ENCODE results near the gene ACKR2.

The ACKR2 gene

DNA sequence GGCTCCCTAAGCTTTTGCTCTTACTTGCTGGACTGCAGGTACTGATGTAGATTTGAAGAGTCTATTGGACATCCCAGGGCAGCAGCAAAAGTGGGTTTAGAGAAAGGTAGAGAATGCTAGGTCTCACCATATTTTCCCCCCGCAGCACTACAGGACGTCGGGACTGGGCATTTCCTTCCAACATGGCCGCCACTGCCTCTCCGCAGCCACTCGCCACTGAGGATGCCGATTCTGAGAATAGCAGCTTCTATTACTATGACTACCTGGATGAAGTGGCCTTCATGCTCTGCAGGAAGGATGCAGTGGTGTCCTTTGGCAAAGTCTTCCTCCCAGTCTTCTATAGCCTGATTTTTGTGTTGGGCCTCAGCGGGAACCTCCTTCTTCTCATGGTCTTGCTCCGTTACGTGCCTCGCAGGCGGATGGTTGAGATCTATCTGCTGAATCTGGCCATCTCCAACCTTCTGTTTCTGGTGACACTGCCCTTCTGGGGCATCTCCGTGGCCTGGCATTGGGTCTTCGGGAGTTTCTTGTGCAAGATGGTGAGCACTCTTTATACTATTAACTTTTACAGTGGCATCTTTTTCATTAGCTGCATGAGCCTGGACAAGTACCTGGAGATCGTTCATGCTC, 55.2 kb downstream of the ACKR2 start:
- in situ Hi-C loops (cut with HindIII; ENCODE audit: low sequenced_read_pairs), result no loop called here
- no peak overlapping the region for H3K4me3 ChIP-seq (ENCODE audit: low read depth, low read length)
- no peak for DNase-seq (ENCODE audit: low read depth, low spot score)
- TF ChIP-seq, protein P1, sequence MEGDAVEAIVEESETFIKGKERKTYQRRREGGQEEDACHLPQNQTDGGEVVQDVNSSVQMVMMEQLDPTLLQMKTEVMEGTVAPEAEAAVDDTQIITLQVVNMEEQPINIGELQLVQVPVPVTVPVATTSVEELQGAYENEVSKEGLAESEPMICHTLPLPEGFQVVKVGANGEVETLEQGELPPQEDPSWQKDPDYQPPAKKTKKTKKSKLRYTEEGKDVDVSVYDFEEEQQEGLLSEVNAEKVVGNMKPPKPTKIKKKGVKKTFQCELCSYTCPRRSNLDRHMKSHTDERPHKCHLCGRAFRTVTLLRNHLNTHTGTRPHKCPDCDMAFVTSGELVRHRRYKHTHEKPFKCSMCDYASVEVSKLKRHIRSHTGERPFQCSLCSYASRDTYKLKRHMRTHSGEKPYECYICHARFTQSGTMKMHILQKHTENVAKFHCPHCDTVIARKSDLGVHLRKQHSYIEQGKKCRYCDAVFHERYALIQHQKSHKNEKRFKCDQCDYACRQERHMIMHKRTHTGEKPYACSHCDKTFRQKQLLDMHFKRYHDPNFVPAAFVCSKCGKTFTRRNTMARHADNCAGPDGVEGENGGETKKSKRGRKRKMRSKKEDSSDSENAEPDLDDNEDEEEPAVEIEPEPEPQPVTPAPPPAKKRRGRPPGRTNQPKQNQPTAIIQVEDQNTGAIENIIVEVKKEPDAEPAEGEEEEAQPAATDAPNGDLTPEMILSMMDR (IDR thresholded peaks at IDR 0.05; ENCODE audit: low read depth, low read length), result no peak

DNA sequence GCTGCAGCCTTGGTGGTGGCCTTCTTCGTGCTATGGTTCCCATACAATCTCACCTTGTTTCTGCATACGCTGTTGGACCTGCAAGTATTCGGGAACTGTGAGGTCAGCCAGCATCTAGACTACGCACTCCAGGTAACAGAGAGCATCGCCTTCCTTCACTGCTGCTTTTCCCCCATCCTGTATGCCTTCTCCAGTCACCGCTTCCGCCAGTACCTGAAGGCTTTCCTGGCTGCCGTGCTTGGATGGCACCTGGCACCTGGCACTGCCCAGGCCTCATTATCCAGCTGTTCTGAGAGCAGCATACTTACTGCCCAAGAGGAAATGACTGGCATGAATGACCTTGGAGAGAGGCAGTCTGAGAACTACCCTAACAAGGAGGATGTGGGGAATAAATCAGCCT, 56.0 kb downstream of the ACKR2 start:
- in situ Hi-C loops (cut with HindIII; ENCODE audit: low sequenced_read_pairs), result no loop called here
- DNase-seq (ENCODE audit: low read depth, low spot score), result no peak
- TF ChIP-seq, protein P1 (IDR thresholded peaks at IDR 0.05; ENCODE audit: low read depth, low read length), result no peak

DNA sequence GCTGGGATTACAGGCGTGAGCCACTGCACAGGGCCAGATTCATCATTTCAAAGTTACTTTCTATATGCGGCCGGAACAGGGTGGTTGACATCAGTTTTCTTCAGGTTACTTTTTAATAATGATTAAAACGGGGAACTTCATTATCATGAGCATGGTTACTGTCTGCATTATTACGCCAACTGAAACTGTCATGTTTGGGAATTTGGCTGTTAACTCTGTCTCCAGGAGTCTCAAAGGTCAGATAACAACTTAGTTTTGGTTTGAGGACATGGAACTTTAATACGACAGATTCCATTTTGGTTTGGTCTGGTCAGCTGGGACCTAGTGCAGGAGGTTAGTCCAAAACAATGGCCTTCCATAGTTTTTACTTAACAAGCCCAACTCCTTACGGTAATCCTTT, 57.9 kb downstream of the ACKR2 start:
- in situ Hi-C loops (cut with HindIII; ENCODE audit: low sequenced_read_pairs), result no loop called here
- no peak overlapping the region for H3K4me3 ChIP-seq (ENCODE audit: low read depth, low read length)
- TF ChIP-seq, protein P1 (IDR thresholded peaks at IDR 0.05; ENCODE audit: low read depth, low read length), result no peak
- DNase-seq (ENCODE audit: low read depth, low spot score), result no peak

More for the DNA sequence above, 56.0 kb downstream of the ACKR2 start:
- no peak overlapping the region for H3K4me3 ChIP-seq (ENCODE audit: low read depth, low read length)

DNA sequence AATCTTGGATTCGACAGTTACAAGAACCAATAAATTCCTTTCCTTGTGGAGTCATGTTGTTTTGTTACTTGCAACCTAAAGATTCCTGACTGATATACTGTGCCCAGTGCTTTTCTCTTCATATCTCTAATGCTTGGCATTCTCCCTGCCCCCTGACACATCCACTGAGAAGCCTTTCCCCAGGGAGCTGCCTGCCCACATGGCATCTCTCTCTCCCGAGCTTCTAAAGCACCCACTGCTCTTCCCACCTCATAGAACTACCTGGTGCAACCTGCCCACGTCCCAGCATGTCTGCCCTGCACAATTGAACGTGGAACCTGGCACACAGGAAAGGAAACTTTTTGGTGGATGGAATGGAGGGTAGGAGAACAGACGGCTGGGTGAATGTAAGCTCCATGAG, 59.6 kb downstream of the ACKR2 start:
- H3K4me3 ChIP-seq (ENCODE audit: low read depth, low read length), result no peak overlapping the region
- in situ Hi-C loops (cut with HindIII; ENCODE audit: low sequenced_read_pairs), result no loop called here
- TF ChIP-seq, protein P1 (IDR thresholded peaks at IDR 0.05; ENCODE audit: low read depth, low read length), result no peak
- DNase-seq (ENCODE audit: low read depth, low spot score), result no peak

DNA sequence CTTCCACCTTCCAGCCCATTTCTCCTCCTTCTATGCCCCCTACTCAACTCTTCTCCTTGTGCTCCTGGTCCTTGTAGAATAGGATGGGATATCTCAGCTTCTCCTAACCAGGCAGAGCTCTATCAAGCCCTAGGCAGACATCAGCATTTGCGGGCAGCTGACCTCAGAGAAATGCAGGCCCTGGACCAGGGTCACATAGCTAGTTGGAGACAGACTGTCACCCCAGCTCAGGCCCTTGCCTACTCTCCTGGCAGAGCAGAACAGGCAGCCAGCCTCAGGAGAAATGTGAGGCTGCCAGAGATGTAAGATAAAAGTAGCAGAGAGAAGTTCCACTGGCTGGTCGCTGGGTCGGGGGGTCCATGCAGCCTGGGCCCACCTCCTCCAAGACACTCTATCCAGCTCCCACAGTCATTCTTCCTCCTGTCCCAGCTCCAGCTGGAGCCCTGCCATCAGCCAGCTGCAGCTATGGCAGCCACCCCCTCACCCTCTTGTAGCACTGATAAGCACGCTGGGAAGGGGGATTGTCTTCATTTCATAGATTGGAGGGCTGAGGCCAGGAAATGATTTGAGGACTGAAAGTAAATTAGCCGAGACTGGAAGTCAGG, 62.4 kb downstream of the ACKR2 start:
- no peak overlapping the region for H3K4me3 ChIP-seq (ENCODE audit: low read depth, low read length)
- in situ Hi-C loops (cut with HindIII; ENCODE audit: low sequenced_read_pairs), result no loop called here
- TF ChIP-seq, protein P1 (IDR thresholded peaks at IDR 0.05; ENCODE audit: low read depth, low read length), result no peak
- no peak for DNase-seq (ENCODE audit: low read depth, low spot score)

DNA sequence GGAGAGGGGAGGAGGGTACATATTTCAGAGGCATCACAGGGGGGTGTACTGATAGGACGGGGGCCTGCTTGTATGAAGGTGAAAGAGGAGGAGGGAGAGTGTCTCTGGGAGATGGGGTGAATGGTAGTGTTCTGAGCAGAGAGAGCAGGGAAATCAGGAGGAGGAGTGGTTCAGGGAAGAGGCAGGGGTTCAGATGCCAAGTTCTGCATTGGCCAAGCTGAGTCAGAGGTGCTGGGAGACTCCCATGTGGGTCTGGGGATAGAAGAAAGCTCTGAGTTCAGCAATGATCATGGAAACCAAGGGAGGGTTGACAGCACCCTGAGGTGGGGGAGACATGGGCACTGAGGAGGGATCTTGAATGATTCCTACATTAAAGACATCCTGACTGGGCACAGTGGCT, 63.5 kb downstream of the ACKR2 start:
- in situ Hi-C loops (cut with HindIII; ENCODE audit: low sequenced_read_pairs), result no loop called here
- DNase-seq (ENCODE audit: low read depth, low spot score), result no peak
- TF ChIP-seq, protein P1 (IDR thresholded peaks at IDR 0.05; ENCODE audit: low read depth, low read length), result no peak
- no peak overlapping the region for H3K4me3 ChIP-seq (ENCODE audit: low read depth, low read length)

Data from astrocyte of the spinal cord (primary cell).